Measurements from ENCODE around the gene NTRK2.

NTRK2 gene

GRCh38 chr9:84823421-84824271, 154.1 kb downstream of the NTRK2 start:
- DNase-seq = no peak

GRCh38 chr9:84827216-84827765, 157.8 kb downstream of the NTRK2 start:
- DNase-seq = no peak

GRCh38 chr9:84828046-84828445, 158.5 kb downstream of the NTRK2 start:
- no peak for DNase-seq

GRCh38 chr9:84829471-84829870, 159.9 kb downstream of the NTRK2 start:
- DNase-seq = no peak

GRCh38 chr9:84829997-84830696, 160.6 kb downstream of the NTRK2 start:
- no peak for DNase-seq

- DNase-seq = no peak
Measured at GRCh38 chr9:84831377-84831776, 161.8 kb downstream of the NTRK2 start.

GRCh38 chr9:84832453-84832852, 162.9 kb downstream of the NTRK2 start:
- no peak for DNase-seq

- DNase-seq = no peak
Measured at GRCh38 chr9:84834426-84834825, 164.9 kb downstream of the NTRK2 start.

- DNase-seq = no peak
Measured at GRCh38 chr9:84835745-84836144, 166.2 kb downstream of the NTRK2 start.

GRCh38 chr9:84838879-84839278, 169.3 kb downstream of the NTRK2 start:
- no peak for DNase-seq

GRCh38 chr9:84839541-84839940, 170.0 kb downstream of the NTRK2 start:
- DNase-seq = no peak

GRCh38 chr9:84841931-84842330, 172.4 kb downstream of the NTRK2 start:
- no peak for DNase-seq

- DNase-seq = no peak
Measured at GRCh38 chr9:84843175-84843824, 173.8 kb downstream of the NTRK2 start.

- DNase-seq = no peak
Measured at GRCh38 chr9:84845956-84846900, 176.7 kb downstream of the NTRK2 start.

GRCh38 chr9:84846906-84847305, 177.4 kb downstream of the NTRK2 start:
- DNase-seq = no peak

- no peak for DNase-seq
Measured at GRCh38 chr9:84849049-84849448, 179.5 kb downstream of the NTRK2 start.

GRCh38 chr9:84850830-84851392, 181.4 kb downstream of the NTRK2 start:
- DNase-seq = no peak

- DNase-seq = no peak
Measured at GRCh38 chr9:84851935-84852585, 182.5 kb downstream of the NTRK2 start.

- no peak for DNase-seq
Measured at GRCh38 chr9:84852617-84853301, 183.2 kb downstream of the NTRK2 start.

- no peak for DNase-seq
Measured at GRCh38 chr9:84856181-84856632, 186.7 kb downstream of the NTRK2 start.

- DNase-seq = no peak
Measured at GRCh38 chr9:84857211-84857610, 187.7 kb downstream of the NTRK2 start.

Measured in inflammatory macrophage treated with lipopolysaccharide for 4 hours (primary cell).